GM23338 (cell line): ENCODE data around the gene PCSK5. TPM values are rescaled to one million over a fixed set of nuclear protein-coding genes. Genes with fewer than 3 reads are reported as not detected.

ENCODE experiments used
- ATAC-seq: fragments of 200-7000 bp; cut with Tn5 transposase; 3 replicates; pipeline ENCODE4 v1.9.1; 2020
- DNase-seq: peaks from one replicate; pipeline ENCODE4 v3.0.0-alpha.2; 2015; ENCODE audit warnings: low spot score
- H2AFZ ChIP-seq: fragments of 200-600 bp; sonication (generic); 2 replicates; pipeline ENCODE4 v1.8.0; 2016; ENCODE audit warnings: antibody characterized with exemption, mild to moderate bottlenecking, moderate library complexity
- H3F3A ChIP-seq: fragments of 200-600 bp; sonication (generic); replicated peaks from 2 replicates; pipeline ENCODE4 v1.8.0; 2017; ENCODE audit warnings: antibody characterized with exemption, mixed run types, low read depth
- H3K27ac ChIP-seq: fragments of 200-600 bp; sonication (generic); 2 replicates; pipeline ENCODE4 v1.6.1; 2016; ENCODE audit warnings: low read depth
- H3K27me3 ChIP-seq: fragments of 200-600 bp; sonication (generic); 2 replicates; pipeline ENCODE4 v1.8.0; 2016; ENCODE audit warnings: mild to moderate bottlenecking, mixed run types, moderate library complexity; ENCODE audit not compliant: insufficient read depth
- H3K36me3 ChIP-seq: fragments of 200-600 bp; sonication (generic); 2 replicates; pipeline ENCODE4 v1.8.0; 2016; ENCODE audit warnings: mild to moderate bottlenecking; ENCODE audit not compliant: insufficient read depth
- H3K4me1 ChIP-seq: fragments of 200-600 bp; sonication (generic); 2 replicates; pipeline ENCODE4 v1.8.0; 2016; ENCODE audit warnings: mild to moderate bottlenecking, moderate library complexity; ENCODE audit not compliant: insufficient read depth
- H3K4me2 ChIP-seq: fragments of 200-600 bp; sonication (generic); 2 replicates; pipeline ENCODE4 v1.7.1; 2017; ENCODE audit warnings: mixed run types
- H3K4me3 ChIP-seq: fragments of 200-600 bp; sonication (generic); 2 replicates; pipeline ENCODE4 v1.6.1; 2016; ENCODE audit warnings: mixed run types
- H3K79me2 ChIP-seq: fragments of 200-600 bp; sonication (generic); replicated peaks from 2 replicates; pipeline ENCODE4 v1.8.0; 2017; ENCODE audit warnings: mild to moderate bottlenecking; ENCODE audit not compliant: insufficient read depth
- H3K9me2 ChIP-seq: fragments of 200-600 bp; sonication (generic); 2 replicates; pipeline ENCODE4 v1.8.0; 2017; ENCODE audit not compliant: insufficient read depth
- H4K20me1 ChIP-seq: fragments of 200-600 bp; sonication (generic); replicated peaks from 2 replicates; pipeline ENCODE4 v1.8.0; 2017; ENCODE audit warnings: mild to moderate bottlenecking; ENCODE audit not compliant: insufficient read depth
- H3K27ac Mint-ChIP-seq: 2 replicates; pipeline ENCODE4 v1.8.0; 2020; ENCODE audit warnings: inconsistent platforms, mild to moderate bottlenecking, moderate library complexity, mixed read lengths
- H3K27me3 Mint-ChIP-seq: 3 replicates; pipeline ENCODE4 v1.8.0; 2022; ENCODE audit warnings: low read depth, mild to moderate bottlenecking, moderate library complexity, mixed read lengths, inconsistent platforms; ENCODE audit not compliant: insufficient read depth, poor library complexity
- H3K36me3 Mint-ChIP-seq: 3 replicates; pipeline ENCODE4 v1.8.0; 2021; ENCODE audit warnings: low read depth, mild to moderate bottlenecking, inconsistent platforms, moderate library complexity, mixed read lengths
- H3K4me1 Mint-ChIP-seq: 3 replicates; pipeline ENCODE4 v1.8.0; 2020; ENCODE audit warnings: mild to moderate bottlenecking, inconsistent platforms, mixed read lengths
- H3K4me3 Mint-ChIP-seq: 3 replicates; pipeline ENCODE4 v1.8.0; 2021; ENCODE audit warnings: moderate library complexity, mild to moderate bottlenecking, inconsistent platforms, mixed read lengths
- H3K9me3 Mint-ChIP-seq: 3 replicates; pipeline ENCODE4 v1.8.0; 2020; ENCODE audit warnings: moderate library complexity, mild to moderate bottlenecking, inconsistent platforms, mixed read lengths
- CREB1 ChIP-seq: fragments of 250-450 bp; sonication (Bioruptor Pico); IDR thresholded peaks from 2 replicates; pipeline ENCODE4 v1.5.0; 2020; ENCODE audit warnings: low read depth, mild to moderate bottlenecking, moderate library complexity
- CTCF ChIP-seq, 2 experiments: fragments of 200-600 bp in 1 of 2; sonication (generic) in 1 of 2; conservative IDR thresholded peaks; 2 replicates each; pipeline versions ENCODE4 v1.5.1 to v1.6.1; 2016 to 2017; ENCODE audit warnings: antibody characterized with exemption in 2 of 2, low read depth in 2 of 2, mild to moderate bottlenecking in 2 of 2, moderate library complexity in 1 of 2
- ETS1 ChIP-seq: IDR thresholded peaks from 2 replicates; pipeline ENCODE4 v1.6.1; 2016; ENCODE audit warnings: antibody characterized with exemption
- EZH2 ChIP-seq: fragments of 200-600 bp; sonication (generic); IDR thresholded peaks from one replicate; pipeline ENCODE4 v1.8.0; 2017; ENCODE audit warnings: antibody characterized with exemption, mild to moderate bottlenecking, low read depth; ENCODE audit not compliant: unreplicated experiment
- EZH2phosphoT487 ChIP-seq: fragments of 200-600 bp; sonication (generic); IDR thresholded peaks from one replicate; pipeline ENCODE4 v1.8.1; 2018; ENCODE audit warnings: antibody characterized with exemption; ENCODE audit not compliant: unreplicated experiment
- JUNB ChIP-seq: IDR thresholded peaks from one replicate; pipeline ENCODE4 v1.6.1; 2016; ENCODE audit warnings: antibody characterized with exemption; ENCODE audit not compliant: unreplicated experiment
- NANOG ChIP-seq: IDR thresholded peaks from 2 replicates; pipeline ENCODE4 v1.6.1; 2016; ENCODE audit warnings: antibody characterized with exemption, borderline replicate concordance
- POLR2AphosphoS5 ChIP-seq: IDR thresholded peaks from 2 replicates; pipeline ENCODE4 v1.6.1; 2016; ENCODE audit warnings: antibody characterized with exemption, low read depth
- REST ChIP-seq: IDR thresholded peaks from one replicate; pipeline ENCODE4 v1.6.1; 2018; ENCODE audit warnings: antibody characterized with exemption; ENCODE audit not compliant: unreplicated experiment
- STAT1 ChIP-seq: IDR thresholded peaks from one replicate; pipeline ENCODE4 v1.6.1; 2016; ENCODE audit warnings: antibody characterized with exemption; ENCODE audit not compliant: unreplicated experiment
- ZNF114 ChIP-seq: fragments of 250-450 bp; sonication (Bioruptor Pico); IDR thresholded peaks from 2 replicates; pipeline ENCODE4 v1.5.0; 2020; ENCODE audit warnings: mild to moderate bottlenecking, moderate library complexity
- ZNF331 ChIP-seq: fragments of 250-450 bp; sonication (Bioruptor Pico); IDR thresholded peaks from 2 replicates; pipeline ENCODE4 v1.5.0; 2020; ENCODE audit warnings: low read depth, mild to moderate bottlenecking, moderate library complexity
- polyA plus RNA-seq: library from polyadenylated mRNA; unstranded; fragments of >200 nt; fragmentation: Nextera tagmentation; extraction: Ambion mirVana; gene quantifications from 2 replicates; pipeline ENCODE4 v1.2.1, GENCODE V29; 2016
- total RNA-seq: library from RNA; depleted of rRNA; stranded (reverse); fragments of >200 nt; shearing (Covaris generic); gene quantifications from 2 replicates; pipeline ENCODE4 v1.2.3, GENCODE V29; 2014

PCSK5 gene
- total and polyA plus RNA-seq, 2 experiments from 2014 or later: 12.3 to 34.8 TPM

GRCh38 chr9:76045221-76045620 lies 154.7 kb downstream of the PCSK5 start:
- peak; percentile 74 for DNase-seq
- TF ChIP-seq STAT1 (no peak), NANOG (peak; percentile 67)
- H3K27ac Mint-ChIP-seq: peak overlapping the region; percentile 91
- Histone ChIP-seq H2AFZ (no peak overlapping the region), H3K4me2 (peak overlapping the region; percentile 10; the same call in 1 of the 2 replicates), H3K36me3 (no peaks in the 10 kb centered on the region), H4K20me1 (no peaks in the 10 kb centered on the region), H3K9me2 (no peaks in the 10 kb centered on the region), H3K4me1 (peaks cover 13% of the 10 kb centered on the region), H3K27me3 (no peaks in the 10 kb centered on the region), H3K79me2 (no peaks in the 10 kb centered on the region), H3K27ac (peak overlapping the region; percentile 86), H3K4me3 (no peak overlapping the region), H3F3A (no peaks in the 10 kb centered on the region)
- H3K4me3 Mint-ChIP-seq: peak overlapping the region; percentile 28; the same call in 2 of the 3 replicates
- ATAC-seq: peak; percentile 52; the same call in 2 of the 3 replicates
- H3K9me3 Mint-ChIP-seq: no peaks in the 10 kb centered on the region
- peaks cover 22% of the 10 kb centered on the region for H3K4me1 Mint-ChIP-seq
- peaks cover 4% of the 10 kb centered on the region; the same call in 2 of the 3 replicates for H3K36me3 Mint-ChIP-seq
- peaks cover 3% of the 10 kb centered on the region for H3K27me3 Mint-ChIP-seq

GRCh38 chr9:76049341-76049740 lies 158.9 kb downstream of the PCSK5 start:
- H3K36me3 Mint-ChIP-seq: peaks cover 34% of the 10 kb centered on the region
- H4K20me1 ChIP-seq: no peaks in the 10 kb centered on the region
- H3K4me1 ChIP-seq: peaks cover 7% of the 10 kb centered on the region
- no peak overlapping the region for H3K4me2 ChIP-seq
- H3K9me2 ChIP-seq: no peaks in the 10 kb centered on the region
- no peak overlapping the region for H3K27ac Mint-ChIP-seq
- H3K79me2 ChIP-seq: no peaks in the 10 kb centered on the region
- H3K36me3 ChIP-seq: peaks cover 4% of the 10 kb centered on the region
- no peak for TF ChIP-seq ZNF114 (CRISPR knock-in tag)
- TF ChIP-seq REST: no peak
- no peak for TF ChIP-seq CTCF (conservative IDR thresholded peaks at IDR 0.05; ENCODE audit: low read depth in 2 of 2)
- no peak for TF ChIP-seq CREB1 (CRISPR knock-in tag)
- no peak for TF ChIP-seq EZH2
- no peak for TF ChIP-seq POLR2AphosphoS5
- TF ChIP-seq ZNF331 (CRISPR knock-in tag): no peak
- no peak for TF ChIP-seq JUNB
- TF ChIP-seq NANOG: no peak
- TF ChIP-seq STAT1: no peak
- TF ChIP-seq ETS1: no peak
- TF ChIP-seq EZH2phosphoT487: no peak
- peaks cover 18% of the 10 kb centered on the region for H3K4me1 Mint-ChIP-seq
- H3K9me3 Mint-ChIP-seq: peaks cover 14% of the 10 kb centered on the region
- H3K4me3 Mint-ChIP-seq: no peak overlapping the region
- no peaks in the 10 kb centered on the region for H3K27me3 ChIP-seq
- ATAC-seq: no peak
- no peak overlapping the region for H3K4me3 ChIP-seq
- no peak overlapping the region for H2AFZ ChIP-seq
- no peaks in the 10 kb centered on the region for H3K27me3 Mint-ChIP-seq
- no peaks in the 10 kb centered on the region for H3F3A ChIP-seq
- no peak for DNase-seq
- no peak overlapping the region for H3K27ac ChIP-seq
